Neural cell (in vitro differentiated cells): ENCODE data around the gene THYN1. TPM values are rescaled to one million over a fixed set of nuclear protein-coding genes. Genes with fewer than 3 reads are reported as not detected.

Experiments
- H2AFZ ChIP-seq: fragments of 200-600, 300-800 bp; sonication (generic), shearing (Covaris generic); 2 replicates; pipeline ENCODE4 v1.6.0; 2014; ENCODE audit warnings: low read depth, mild to moderate bottlenecking, antibody characterized with exemption, low read length, moderate library complexity
- H3F3A ChIP-seq: fragments of 200-600 bp; shearing (Covaris generic); 2 replicates; pipeline ENCODE4 v1.6.1; 2016; ENCODE audit warnings: mild to moderate bottlenecking, moderate library complexity, mixed read lengths, antibody characterized with exemption, low read length; ENCODE audit not compliant: insufficient read depth, poor library complexity, severe bottlenecking
- H3K27ac ChIP-seq: fragments of 200-600, 300-800 bp; sonication (generic), shearing (Covaris generic); 2 replicates; pipeline ENCODE4 v1.5.1; 2014; ENCODE audit warnings: mild to moderate bottlenecking, low read length, moderate library complexity
- H3K27me3 ChIP-seq: fragments of 300-800, 200-600 bp; sonication (generic), shearing (Covaris generic); 2 replicates; pipeline ENCODE4 v1.6.0; 2014; ENCODE audit warnings: mild to moderate bottlenecking, low read depth, low read length, moderate library complexity; ENCODE audit not compliant: insufficient read depth
- H3K36me3 ChIP-seq: fragments of 300-800, 200-600 bp; sonication (generic), shearing (Covaris generic); 2 replicates; pipeline ENCODE4 v1.5.1; 2014; ENCODE audit warnings: mild to moderate bottlenecking, antibody characterized with exemption, low read length, moderate library complexity; ENCODE audit not compliant: insufficient read depth
- H3K4me2 ChIP-seq: fragments of 300-800, 200-600 bp; sonication (generic), shearing (Covaris generic); 2 replicates; pipeline ENCODE4 v1.6.0; 2014; ENCODE audit warnings: mild to moderate bottlenecking, low read length
- H3K4me3 ChIP-seq: fragments of 300-800, 200-600 bp; sonication (generic), shearing (Covaris generic); 2 replicates; pipeline ENCODE4 v1.5.1; 2014; ENCODE audit warnings: mild to moderate bottlenecking, low read length, moderate library complexity
- H3K79me2 ChIP-seq: fragments of 200-600 bp; shearing (Covaris generic); replicated peaks from 2 replicates; pipeline ENCODE4 v1.6.0; 2014; ENCODE audit warnings: mild to moderate bottlenecking, low read length, moderate library complexity; ENCODE audit not compliant: insufficient read depth
- H3K9ac ChIP-seq: fragments of 300-800, 200-600 bp; sonication (generic), shearing (Covaris generic); 2 replicates; pipeline ENCODE4 v1.6.1; 2016; ENCODE audit warnings: mild to moderate bottlenecking, low read length, mixed read lengths
- H3K9me2 ChIP-seq: fragments of 200-600 bp; shearing (Covaris generic); 2 replicates; pipeline ENCODE4 v1.6.1; 2016; ENCODE audit warnings: mild to moderate bottlenecking, low read length, mixed read lengths; ENCODE audit not compliant: insufficient read depth
- H3K9me3 ChIP-seq: fragments of 200-600, 300-800 bp; sonication (generic), shearing (Covaris generic); 2 replicates; pipeline ENCODE4 v1.6.1; 2016; ENCODE audit warnings: mild to moderate bottlenecking, mixed run types, low read length, moderate library complexity, mixed read lengths
- H4K20me1 ChIP-seq: fragments of 200-600 bp; shearing (Covaris generic); 2 replicates; pipeline ENCODE4 v1.6.1; 2016; ENCODE audit warnings: mild to moderate bottlenecking, mixed run types; ENCODE audit not compliant: insufficient read depth
- CTCF ChIP-seq: fragments of 450-650 bp; IDR thresholded peaks from 2 replicates; pipeline ENCODE4 v1.5.1; 2014; ENCODE audit warnings: antibody characterized with exemption, mild to moderate bottlenecking, moderate library complexity; ENCODE audit not compliant: poor library complexity, severe bottlenecking
- EP300 ChIP-seq: fragments of 450-650 bp; conservative IDR thresholded peaks from 2 replicates; pipeline ENCODE4 v1.6.1; 2014; ENCODE audit warnings: antibody characterized with exemption, mild to moderate bottlenecking, moderate library complexity; ENCODE audit not compliant: poor library complexity, severe bottlenecking
- EZH2 ChIP-seq: fragments of 200-600, 300-800 bp; shearing (Covaris generic), sonication (generic); IDR thresholded peaks from 2 replicates; pipeline ENCODE4 v1.6.1; 2014; ENCODE audit warnings: antibody characterized with exemption, low read length, borderline replicate concordance, mild to moderate bottlenecking; ENCODE audit not compliant: insufficient read depth, poor library complexity, severe bottlenecking
- MXI1 ChIP-seq: fragments of 450-650 bp; conservative IDR thresholded peaks from 2 replicates; pipeline ENCODE4 v1.6.1; 2014; ENCODE audit warnings: antibody characterized with exemption, mild to moderate bottlenecking; ENCODE audit not compliant: poor library complexity, severe bottlenecking
- POLR2AphosphoS5 ChIP-seq: IDR thresholded peaks from 2 replicates; pipeline ENCODE4 v1.6.1; 2012
- RAD21 ChIP-seq: fragments of 450-650 bp; conservative IDR thresholded peaks from 2 replicates; pipeline ENCODE4 v1.6.1; 2014; ENCODE audit warnings: antibody characterized with exemption, mild to moderate bottlenecking, moderate library complexity
- REST ChIP-seq: IDR thresholded peaks from 2 replicates; pipeline ENCODE4 v1.6.1; 2012; ENCODE audit warnings: borderline replicate concordance
- SMC3 ChIP-seq: fragments of 450-650 bp; conservative IDR thresholded peaks from 2 replicates; pipeline ENCODE4 v1.6.1; 2014; ENCODE audit warnings: antibody characterized with exemption, mild to moderate bottlenecking, moderate library complexity; ENCODE audit not compliant: poor library complexity
- TAF1 ChIP-seq: IDR thresholded peaks from 2 replicates; pipeline ENCODE4 v1.6.1; 2012; ENCODE audit warnings: low read depth
- polyA plus RNA-seq: library from polyadenylated mRNA; depleted of rRNA; stranded (reverse); fragments of >200 nt; gene quantifications from 2 replicates; pipeline ENCODE4 v1.2.3, GENCODE V29; 2014

Gene THYN1
- polyA plus RNA-seq, 1 donor from 2014 or later, result 164 TPM

- H3F3A ChIP-seq, result no peaks in the 10 kb centered on the region
- no peak overlapping the region for H3K27ac ChIP-seq
- no peaks in the 10 kb centered on the region for H3K36me3 ChIP-seq
- H3K27me3 ChIP-seq, result no peaks in the 10 kb centered on the region
- no peaks in the 10 kb centered on the region for H3K9me2 ChIP-seq
- no peak for TF ChIP-seq MXI1
- no peak for TF ChIP-seq EZH2
- no peak for TF ChIP-seq REST
- no peak for TF ChIP-seq SMC3
- no peak for TF ChIP-seq CTCF
- no peak for TF ChIP-seq POLR2AphosphoS5
- TF ChIP-seq RAD21, result no peak
- no peak for TF ChIP-seq EP300
- no peak for TF ChIP-seq TAF1
- H4K20me1 ChIP-seq, result no peaks in the 10 kb centered on the region
- H3K4me2 ChIP-seq, result no peak overlapping the region
- no peak overlapping the region for H2AFZ ChIP-seq
- no peak overlapping the region for H3K9ac ChIP-seq
- no peaks in the 10 kb centered on the region for H3K9me3 ChIP-seq
- H3K4me3 ChIP-seq, result no peak overlapping the region
- no peaks in the 10 kb centered on the region for H3K79me2 ChIP-seq
These were observed 36.0 kb upstream of the THYN1 start for GRCh38 chr11:134289167-134289566.

- no peaks in the 10 kb centered on the region for H3K79me2 ChIP-seq
- H4K20me1 ChIP-seq, result no peaks in the 10 kb centered on the region
- no peaks in the 10 kb centered on the region for H3F3A ChIP-seq
- H3K4me3 ChIP-seq, result no peak overlapping the region
- H3K4me2 ChIP-seq, result no peak overlapping the region
- H3K9ac ChIP-seq, result no peak overlapping the region
- H3K27me3 ChIP-seq, result no peaks in the 10 kb centered on the region
- H2AFZ ChIP-seq, result no peak overlapping the region
- TF ChIP-seq POLR2AphosphoS5, result no peak
- H3K27ac ChIP-seq, result no peak overlapping the region
- no peaks in the 10 kb centered on the region for H3K9me2 ChIP-seq
- no peaks in the 10 kb centered on the region for H3K36me3 ChIP-seq
- H3K9me3 ChIP-seq, result no peaks in the 10 kb centered on the region
These were observed 35.3 kb upstream of the THYN1 start for GRCh38 chr11:134288486-134288885.

- Histone ChIP-seq H3K27ac (no peak overlapping the region), H3K79me2 (no peaks in the 10 kb centered on the region), H2AFZ (no peak overlapping the region), H3K36me3 (no peaks in the 10 kb centered on the region), H3K4me2 (no peak overlapping the region), H4K20me1 (no peaks in the 10 kb centered on the region), H3K27me3 (no peaks in the 10 kb centered on the region), H3K9ac (no peak overlapping the region), H3K9me3 (no peaks in the 10 kb centered on the region), H3K4me3 (no peak overlapping the region), H3K9me2 (no peaks in the 10 kb centered on the region), H3F3A (no peaks in the 10 kb centered on the region)
- TF ChIP-seq REST (no peak), MXI1 (no peak), EZH2 (no peak), EP300 (no peak), RAD21 (no peak), POLR2AphosphoS5 (no peak), CTCF (no peak), SMC3 (no peak), TAF1 (no peak)
These were observed 34.4 kb upstream of the THYN1 start for GRCh38 chr11:134287561-134287960.
